Skeletal muscle satellite cell (primary cell): ENCODE measurements around the gene BMERB1. TPM values are rescaled to one million over a fixed set of nuclear protein-coding genes. Genes with fewer than 3 reads are reported as not detected.
A peak's percentile ranks its signal among the peaks of the same experiment; 100 is the strongest.
"Not testable (repeated sequence)": the region's sequence is repeated elsewhere in the genome, so short reads cannot be mapped to it uniquely, and the experiment has no call there.

Source experiments
- H3K27me3 ChIP-seq: 2 replicates; pipeline ENCODE4 v1.7.0; 2013; ENCODE audit warnings: low read length; ENCODE audit not compliant: control insufficient read depth, insufficient read depth
- H3K36me3 ChIP-seq: 2 replicates; pipeline ENCODE4 v1.7.0; 2013; ENCODE audit warnings: mild to moderate bottlenecking, control low read depth, low read length; ENCODE audit not compliant: insufficient read depth
- H3K4me1 ChIP-seq: 2 replicates; pipeline ENCODE4 v1.7.0; 2013; ENCODE audit warnings: low read length; ENCODE audit not compliant: control insufficient read depth, insufficient read depth
- H3K4me2 ChIP-seq: 2 replicates; pipeline ENCODE4 v1.7.0; 2013; ENCODE audit warnings: mild to moderate bottlenecking, low read length
- H3K4me3 ChIP-seq: 2 replicates; pipeline ENCODE4 v1.7.0; 2013; ENCODE audit warnings: low read length
- H3K9ac ChIP-seq: 2 replicates; pipeline ENCODE4 v1.7.0; 2013; ENCODE audit warnings: mild to moderate bottlenecking, low read depth, low read length, moderate library complexity
- H3K9me3 ChIP-seq: replicated peaks from 2 replicates; pipeline ENCODE4 v1.7.0; 2013; ENCODE audit warnings: mild to moderate bottlenecking, control low read depth, low read length
- total RNA-seq: library from RNA; depleted of rRNA; stranded (reverse); fragments of >200 nt; gene quantifications from 2 replicates; pipeline ENCODE4 v1.2.3, GENCODE V29; 2012; rRNA removed

Gene BMERB1
- 27.4 and 32.1 TPM in 2 replicates for total RNA-seq

- H3K9ac ChIP-seq = peak within 1 kb of the TSS; percentile 85
- H3K36me3 ChIP-seq = no peaks in the 10 kb centered on the region
- H3K9me3 ChIP-seq = no peaks in the 10 kb centered on the region
- H3K4me3 ChIP-seq = peak within 1 kb of the TSS; percentile 98
- no peaks in the 10 kb centered on the region for H3K27me3 ChIP-seq
- H3K4me2 ChIP-seq = peak within 1 kb of the TSS; percentile 98
- peaks cover 18% of the 10 kb centered on the region for H3K4me1 ChIP-seq
Observed at GRCh38 chr16:15434425-15435215, at the start of gene BMERB1. Gene BMERB1 (plus strand): TSS chr16:15434588. CDS start chr16:15434654, 66 bp downstream.

- not testable (repeated sequence) for H3K36me3 ChIP-seq, H3K4me1 ChIP-seq, H3K4me2 ChIP-seq, H3K4me3 ChIP-seq, H3K9me3 ChIP-seq, H3K27me3 ChIP-seq, H3K9ac ChIP-seq
Observed at GRCh38 chr16:15388060-15388459, 46.3 kb upstream of the BMERB1 start.

- H3K9me3 ChIP-seq, H3K27me3 ChIP-seq, H3K4me1 ChIP-seq, H3K9ac ChIP-seq, H3K36me3 ChIP-seq, H3K4me2 ChIP-seq, H3K4me3 ChIP-seq: not testable (repeated sequence)
Observed at GRCh38 chr16:15389916-15390315, 44.5 kb upstream of the BMERB1 start.

GRCh38 chr16:15393025-15393424, 41.4 kb upstream of the BMERB1 start:
- not testable (repeated sequence) for H3K9me3 ChIP-seq, H3K9ac ChIP-seq, H3K4me1 ChIP-seq, H3K4me3 ChIP-seq, H3K4me2 ChIP-seq, H3K27me3 ChIP-seq, H3K36me3 ChIP-seq

GRCh38 chr16:15395631-15396508, 38.5 kb upstream of the BMERB1 start, which contains the start of gene MPV17L:
Gene MPV17L (plus strand): TSS chr16:15395754. CDS start chr16:15395898, 144 bp downstream.
- not testable (repeated sequence) for H3K4me1 ChIP-seq, H3K27me3 ChIP-seq, H3K36me3 ChIP-seq, H3K9me3 ChIP-seq
- peak within 1 kb of the TSS; percentile 68 for H3K4me3 ChIP-seq
- H3K4me2 ChIP-seq = peak within 1 kb of the TSS; percentile 90
- peak within 1 kb of the TSS; percentile 3 for H3K9ac ChIP-seq

GRCh38 chr16:15396509-15396829, 37.9 kb upstream of the BMERB1 start:
- H3K9me3 ChIP-seq, H3K9ac ChIP-seq, H3K4me1 ChIP-seq, H3K4me3 ChIP-seq, H3K36me3 ChIP-seq, H3K27me3 ChIP-seq: not testable (repeated sequence)
- H3K4me2 ChIP-seq = peak overlapping the region; percentile 90

- H3K9me3 ChIP-seq = no peaks in the 10 kb centered on the region
- no peak overlapping the region for H3K4me3 ChIP-seq
- no peak overlapping the region for H3K9ac ChIP-seq
- H3K27me3 ChIP-seq = peaks cover 10% of the 10 kb centered on the region
- no peaks in the 10 kb centered on the region for H3K4me1 ChIP-seq
- no peak overlapping the region for H3K4me2 ChIP-seq
- H3K36me3 ChIP-seq = no peaks in the 10 kb centered on the region
Observed at GRCh38 chr16:15396948-15397594, 37.3 kb upstream of the BMERB1 start.

- H3K27me3 ChIP-seq = peaks cover 10% of the 10 kb centered on the region
- no peak overlapping the region for H3K4me3 ChIP-seq
- no peak overlapping the region for H3K9ac ChIP-seq
- H3K9me3 ChIP-seq = no peaks in the 10 kb centered on the region
- H3K4me1 ChIP-seq = no peaks in the 10 kb centered on the region
- no peaks in the 10 kb centered on the region for H3K36me3 ChIP-seq
- H3K4me2 ChIP-seq = no peak overlapping the region
Observed at GRCh38 chr16:15398618-15399316, 35.6 kb upstream of the BMERB1 start.

GRCh38 chr16:15399317-15399716, 35.1 kb upstream of the BMERB1 start:
- no peak overlapping the region for H3K4me2 ChIP-seq
- H3K4me3 ChIP-seq = no peak overlapping the region
- peaks cover 10% of the 10 kb centered on the region for H3K27me3 ChIP-seq
- no peak overlapping the region for H3K9ac ChIP-seq
- H3K9me3 ChIP-seq = no peaks in the 10 kb centered on the region
- H3K36me3 ChIP-seq = no peaks in the 10 kb centered on the region
- no peaks in the 10 kb centered on the region for H3K4me1 ChIP-seq

- H3K9ac ChIP-seq, H3K36me3 ChIP-seq, H3K4me3 ChIP-seq, H3K9me3 ChIP-seq, H3K4me2 ChIP-seq, H3K27me3 ChIP-seq, H3K4me1 ChIP-seq: not testable (repeated sequence)
Observed at GRCh38 chr16:15400314-15400713, 34.1 kb upstream of the BMERB1 start.

GRCh38 chr16:15401972-15402371, 32.4 kb upstream of the BMERB1 start:
- Histone ChIP-seq H3K36me3 (no peaks in the 10 kb centered on the region), H3K27me3 (peaks cover 6% of the 10 kb centered on the region), H3K9me3 (no peaks in the 10 kb centered on the region), H3K4me3 (no peak overlapping the region), H3K4me2 (no peak overlapping the region), H3K4me1 (no peaks in the 10 kb centered on the region), H3K9ac (no peak overlapping the region)
